Endothelial cell of umbilical vein (primary cell): ENCODE data around the gene IGF2BP1.

Experiments
- CTCF ChIP-seq, 2 donors: IDR thresholded peaks; 1 replicate in 1 of 2; 2 replicates in 1 of 2; pipeline ENCODE4 v1.5.1; 2011; ENCODE audit warnings: low read length in 2 of 2, mild to moderate bottlenecking in 2 of 2, moderate library complexity in 2 of 2, control low read depth in 1 of 2, inconsistent platforms in 1 of 2, low read depth in 1 of 2; ENCODE audit not compliant: insufficient read depth in 1 of 2; ENCODE audit errors: extremely low read depth in 1 of 2
- EZH2 ChIP-seq: IDR thresholded peaks from 2 replicates; pipeline ENCODE4 v1.6.1; 2012; ENCODE audit warnings: borderline replicate concordance, low read depth, mild to moderate bottlenecking, moderate library complexity, low read length, inconsistent platforms; ENCODE audit not compliant: severe bottlenecking
- JUN ChIP-seq: IDR thresholded peaks from 2 replicates; pipeline ENCODE4 v1.6.1; 2011; ENCODE audit warnings: borderline replicate concordance, low read depth; ENCODE audit not compliant: insufficient read length, insufficient read depth

- TF ChIP-seq CTCF (IDR thresholded peaks at IDR 0.05; ENCODE audit: extremely low read depth in 1 of 2, insufficient read depth in 1 of 2, low read depth in 1 of 2, low read length in 2 of 2) (no peak), EZH2 (no peak), JUN (no peak)
These were observed 77.8 kb downstream of the IGF2BP1 start for GRCh38 chr17:49074851-49075540.
